ENCODE measurements around the gene NPPC. TPM values are rescaled to one million over a fixed set of nuclear protein-coding genes. Genes with fewer than 3 reads are reported as not detected.

NPPC gene
- total and polyA plus RNA-seq, 2 of the 8 experiments (the other 6 are each of a cell fraction or from before 2014, with no cell fraction given) = 1.3 to 4.7 TPM

DNA sequence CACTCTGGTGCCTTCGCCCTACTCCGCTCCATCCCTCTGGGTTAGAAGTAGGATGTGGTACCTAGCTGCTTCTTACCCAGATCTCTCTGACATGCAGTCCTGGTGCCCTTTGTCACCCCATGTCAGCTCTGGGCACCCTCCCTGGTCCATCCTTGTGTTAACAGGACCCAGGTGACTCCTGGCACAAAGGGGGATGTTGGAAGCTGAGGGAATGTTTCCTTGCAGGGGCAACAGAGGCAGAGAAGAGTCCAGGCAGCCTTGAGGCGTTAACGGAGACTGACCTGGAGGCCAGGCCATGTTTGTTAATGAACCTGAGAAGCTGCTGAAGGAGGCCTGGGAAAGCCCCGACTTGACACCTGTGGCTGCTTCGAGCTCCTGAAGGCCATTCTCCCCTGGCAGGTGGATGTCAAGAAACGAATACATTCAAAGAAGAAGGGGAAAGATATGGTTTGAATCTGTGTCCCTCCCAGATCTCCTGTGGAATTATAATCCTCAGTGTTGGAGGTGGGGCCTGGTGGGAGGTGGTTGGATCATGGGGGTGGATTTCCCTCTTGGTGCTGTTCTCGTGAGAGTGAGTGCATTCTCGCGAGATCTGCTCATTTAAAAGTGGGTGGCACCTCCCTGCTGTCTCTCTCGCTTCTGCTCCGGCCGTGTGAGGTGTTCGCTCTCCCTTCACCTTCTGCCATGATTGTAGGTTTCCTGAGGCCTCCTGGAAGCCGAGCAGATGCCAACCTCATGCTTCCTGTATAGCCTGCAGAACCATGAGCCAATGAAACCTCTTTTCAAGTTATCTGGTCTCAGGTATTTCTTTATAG lies 31.4 kb downstream of the NPPC start:
- peak; percentile 70; the same call in 1 of the 2 replicates for TF ChIP-seq CHD2 (IDR thresholded peaks at IDR 0.05; ENCODE audit: low read length)
- TF ChIP-seq, protein P1, sequence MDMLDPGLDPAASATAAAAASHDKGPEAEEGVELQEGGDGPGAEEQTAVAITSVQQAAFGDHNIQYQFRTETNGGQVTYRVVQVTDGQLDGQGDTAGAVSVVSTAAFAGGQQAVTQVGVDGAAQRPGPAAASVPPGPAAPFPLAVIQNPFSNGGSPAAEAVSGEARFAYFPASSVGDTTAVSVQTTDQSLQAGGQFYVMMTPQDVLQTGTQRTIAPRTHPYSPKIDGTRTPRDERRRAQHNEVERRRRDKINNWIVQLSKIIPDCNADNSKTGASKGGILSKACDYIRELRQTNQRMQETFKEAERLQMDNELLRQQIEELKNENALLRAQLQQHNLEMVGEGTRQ (IDR thresholded peaks at IDR 0.05; ENCODE audit: low read length) = no peak
- no peak for TF ChIP-seq POLR2AphosphoS5 (IDR thresholded peaks at IDR 0.05; ENCODE audit: low read depth, low read length)
- TF ChIP-seq YY1 (IDR thresholded peaks at IDR 0.05; ENCODE audit: low read depth, low read length) = no peak
- 91% methylated on average over 15 of the region's 15 CpGs; no CpG with 5 or more reads in 1 of the 2 experiments for WGBS, 2 experiments (ENCODE audit: extremely low coverage in 1 of 2, insufficient coverage in 1 of 2, insufficient read length in 1 of 2, insufficient replicate concordance in 2 of 2, low coverage in 1 of 2, low lambda C conversion rate in 2 of 2, missing lambda C conversion rate in 1 of 2)
- no peak overlapping the region for H2BK12ac ChIP-seq (ENCODE audit: low read depth, low read length)
- no peak overlapping the region for H3K27ac ChIP-seq (ENCODE audit: low read depth, low read length)
- H3K56ac ChIP-seq (replicated peaks; ENCODE audit: insufficient read length, low read depth, low read length) = no peak overlapping the region
- no peaks in the 10 kb centered on the region for H4K20me1 ChIP-seq (replicated peaks in 1 of 2; ENCODE audit: control insufficient read depth in 1 of 2, insufficient read depth in 2 of 2, low read length in 2 of 2)
- H2BK20ac ChIP-seq (ENCODE audit: low read length) = no peak overlapping the region
- no peak overlapping the region for H3K4me3 ChIP-seq (ENCODE audit: extremely low read depth in 1 of 4, insufficient read depth in 2 of 4, low read depth in 3 of 4, low read length in 4 of 4)
- CTCF ChIA-PET (ENCODE audit: partially characterized antibody) = interaction anchor here (0.8 to 1.5 kb wide), 6 partner anchors 8 to 481 kb away, joined by 3 to 6 read pairs (median 3); no protein-coding TSS in a partner anchor
- no peak overlapping the region for H4K8ac ChIP-seq (ENCODE audit: extremely low read depth, insufficient read depth, low read length)
- no peak overlapping the region for H3K14ac ChIP-seq (ENCODE audit: insufficient read length)
- no peaks in the 10 kb centered on the region for H3K79me2 ChIP-seq (ENCODE audit: control insufficient read depth in 1 of 2, insufficient read depth in 2 of 2, low read length in 2 of 2)
- H2AFZ ChIP-seq (ENCODE audit: low read length) = no peak overlapping the region
- H4K5ac ChIP-seq (ENCODE audit: insufficient read length, low read depth, low read length) = no peak overlapping the region
- H3K4me2 ChIP-seq (ENCODE audit: insufficient read depth in 1 of 2, low read depth in 2 of 2, low read length in 2 of 2) = no peak overlapping the region
- H2BK5ac ChIP-seq (ENCODE audit: low read depth, low read length) = no peak overlapping the region
- H3K27me3 ChIP-seq (replicated peaks in 1 of 4; ENCODE audit: control insufficient read depth in 3 of 4, extremely low read depth in 1 of 4, insufficient read depth in 3 of 4, low read length in 3 of 4) = no peaks in the 10 kb centered on the region
- no peaks in the 10 kb centered on the region for H3K9me3 ChIP-seq (ENCODE audit: insufficient read depth in 2 of 2, low read depth in 1 of 2, low read length in 1 of 2)
- no peaks in the 10 kb centered on the region for H3K36me3 ChIP-seq (ENCODE audit: control insufficient read depth in 2 of 4, insufficient read depth in 4 of 4, low read length in 3 of 4)
- no peak overlapping the region for H2AK5ac ChIP-seq (ENCODE audit: low read depth, low read length)
- no peaks in the 10 kb centered on the region for H3K4me1 ChIP-seq (replicated peaks in 1 of 4; ENCODE audit: control insufficient read depth in 3 of 4, insufficient read depth in 4 of 4, low read length in 3 of 4)
- no peak overlapping the region for H2BK15ac ChIP-seq (ENCODE audit: low read length)
- H3K18ac ChIP-seq (ENCODE audit: extremely low read depth, low read length) = no peak overlapping the region
- H4K91ac ChIP-seq (replicated peaks; ENCODE audit: insufficient read length, low read length) = no peak overlapping the region
- H3K9ac ChIP-seq (replicated peaks in 1 of 4; ENCODE audit: extremely low read depth in 1 of 4, low read depth in 3 of 4, low read length in 3 of 4) = no peak overlapping the region
- POLR2A ChIA-PET (ENCODE audit: partially characterized antibody) = no interaction called here
- no peak overlapping the region for H3K23ac ChIP-seq (ENCODE audit: insufficient read length)
- H3K23me2 ChIP-seq (ENCODE audit: low read depth, low read length) = no peaks in the 10 kb centered on the region
- H2BK120ac ChIP-seq (replicated peaks; ENCODE audit: low read depth, low read length) = no peak overlapping the region
- H3K79me1 ChIP-seq (ENCODE audit: low read depth, low read length) = no peaks in the 10 kb centered on the region
- no peak for FAIRE-seq
- no peak overlapping the region for H3K4ac ChIP-seq (replicated peaks; ENCODE audit: insufficient read length, low read depth, low read length)
- no peak for DNase-seq (ENCODE audit: low read depth in 1 of 2, low spot score in 2 of 2)

All from H1 (cell line).